ENCODE measurements around the gene DGKI. TPM values are rescaled to one million over a fixed set of nuclear protein-coding genes. Genes with fewer than 3 reads are reported as not detected.
A peak's percentile ranks its signal among the peaks of the same experiment; 100 is the strongest.

DGKI gene
- total RNA-seq, 4 donors from 2014 or later: 0.66 to 2.9 (median 1.7) TPM

GRCh38 chr7:137839903-137840779 is 6.6 kb downstream of the DGKI start:
- Histone ChIP-seq H3K9me3 (no peaks in the 10 kb centered on the region), H3K27me3 (peaks cover 0 to 23% (median 4%) of the 10 kb centered on the region in 4 donors), H3K36me3 (no peaks in the 10 kb centered on the region), H3K4me1 (peaks cover 0 to 14% (median 0%) of the 10 kb centered on the region in 4 donors), H3K4me3 (no peak overlapping the region), H3K27ac (replicated peaks in 1 of 4) (no peak overlapping the region)
- no peak for DNase-seq (ENCODE audit: extremely low spot score)
- TF ChIP-seq POLR2A (IDR thresholded peaks at IDR 0.05; ENCODE audit: low read depth) (no peak), POLR2AphosphoS5 (IDR thresholded peaks at IDR 0.05) (no peak), EP300 (IDR thresholded peaks at IDR 0.05) (no peak), CTCF (IDR thresholded peaks at IDR 0.05) (no peak)
- intact Hi-C loops (cut with DNase I): no loop called here
- WGBS: 76% methylated on average over 6 of the region's 6 CpGs

DNA sequence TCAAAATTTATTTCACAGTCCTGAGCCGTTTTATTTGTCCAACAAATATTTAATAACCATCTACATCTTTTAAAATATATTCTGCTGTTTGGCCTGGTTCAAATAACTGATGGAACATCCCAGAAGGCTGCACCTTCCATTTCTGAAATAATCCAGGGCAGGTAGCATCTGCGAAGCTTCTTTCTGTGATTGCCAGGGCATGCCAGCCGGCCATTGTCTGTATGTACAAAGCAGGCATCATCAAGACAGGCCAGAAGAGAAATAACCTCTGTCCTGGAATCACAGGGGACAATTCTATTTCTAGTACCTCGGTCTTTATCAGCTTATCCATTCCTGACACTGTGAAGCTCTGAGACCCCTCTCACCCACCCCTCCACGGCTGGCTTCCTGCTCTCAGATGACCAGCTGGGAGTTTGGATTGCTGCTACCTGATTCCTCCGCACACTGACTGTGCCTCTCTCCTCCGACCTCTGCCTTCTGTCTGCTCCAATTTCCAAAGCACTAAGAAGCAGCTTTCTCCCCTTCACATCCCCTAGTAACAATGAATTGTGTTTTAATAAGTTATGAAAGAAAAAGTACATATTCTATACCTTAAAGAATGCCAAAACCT is 8.0 kb downstream of the DGKI start:
- Histone ChIP-seq H3K27ac (replicated peaks in 1 of 4) (no peak overlapping the region), H3K9me3 (no peaks in the 10 kb centered on the region), H3K27me3 (peaks cover 0 to 9% (median 0%) of the 10 kb centered on the region in 4 donors), H3K4me1 (peaks cover 0 to 14% (median 0%) of the 10 kb centered on the region in 4 donors), H3K4me3 (no peak overlapping the region), H3K36me3 (no peaks in the 10 kb centered on the region)
- DNase-seq (ENCODE audit: extremely low spot score): no peak
- WGBS: 84% methylated on average over 7 of the region's 7 CpGs
- TF ChIP-seq POLR2AphosphoS5 (IDR thresholded peaks at IDR 0.05) (no peak), POLR2A (IDR thresholded peaks at IDR 0.05; ENCODE audit: low read depth) (no peak), CTCF (IDR thresholded peaks at IDR 0.05) (no peak), EP300 (IDR thresholded peaks at IDR 0.05) (no peak)
- intact Hi-C loops (cut with DNase I): no loop called here

- 57% methylated on average over 1 of the region's 1 CpG for WGBS
- DNase-seq (ENCODE audit: extremely low spot score): no peak
Observed at GRCh38 chr7:137836541-137836940, 10.2 kb downstream of the DGKI start.

GRCh38 chr7:137836113-137836509 is 10.7 kb downstream of the DGKI start:
- TF ChIP-seq POLR2A (IDR thresholded peaks at IDR 0.05; ENCODE audit: low read depth): no peak
- no peak overlapping the region for H3K4me3 ChIP-seq
- peak overlapping the region in 3 of 4 donors; percentile 2 to 59 (median 25) for H3K27ac ChIP-seq (replicated peaks in 1 of 4)
- no peaks in the 10 kb centered on the region for H3K36me3 ChIP-seq
- peaks cover 0 to 11% (median 7%) of the 10 kb centered on the region in 4 donors for H3K9me3 ChIP-seq
- DNase-seq (ENCODE audit: extremely low spot score): no peak
- intact Hi-C loops (cut with DNase I): no loop called here
- H3K27me3 ChIP-seq: no peaks in the 10 kb centered on the region
- H3K4me1 ChIP-seq: peaks cover 0 to 14% (median 0%) of the 10 kb centered on the region in 4 donors
- WGBS: 56% methylated on average over 3 of the region's 3 CpGs

More at GRCh38 chr7:137836541-137836940, 10.2 kb downstream of the DGKI start:
- intact Hi-C loops (cut with DNase I): no loop called here
- Histone ChIP-seq H3K27me3 (no peaks in the 10 kb centered on the region), H3K4me1 (peaks cover 0 to 14% (median 0%) of the 10 kb centered on the region in 4 donors), H3K27ac (replicated peaks in 1 of 4) (peak overlapping the region in 2 of 4 donors; percentile 2 to 59), H3K9me3 (peaks cover 0 to 11% (median 7%) of the 10 kb centered on the region in 4 donors), H3K36me3 (no peaks in the 10 kb centered on the region), H3K4me3 (no peak overlapping the region)
- TF ChIP-seq EP300 (IDR thresholded peaks at IDR 0.05) (no peak), POLR2AphosphoS5 (IDR thresholded peaks at IDR 0.05) (no peak), CTCF (IDR thresholded peaks at IDR 0.05) (no peak), POLR2A (IDR thresholded peaks at IDR 0.05; ENCODE audit: low read depth) (no peak)

GRCh38 chr7:137835486-137836112 is 11.2 kb downstream of the DGKI start:
- intact Hi-C loops (cut with DNase I): no loop called here
- peaks cover 0 to 14% (median 0%) of the 10 kb centered on the region in 4 donors for H3K4me1 ChIP-seq
- H3K27ac ChIP-seq (replicated peaks in 1 of 4): peak overlapping the region in 3 of 4 donors; percentile 2 to 59 (median 25)
- H3K9me3 ChIP-seq: peaks cover 0 to 11% (median 7%) of the 10 kb centered on the region in 4 donors
- no peaks in the 10 kb centered on the region for H3K27me3 ChIP-seq
- WGBS: 53% methylated on average over 3 of the region's 3 CpGs
- no peaks in the 10 kb centered on the region for H3K36me3 ChIP-seq
- no peak for DNase-seq (ENCODE audit: extremely low spot score)
- H3K4me3 ChIP-seq: no peak overlapping the region
- no peak for TF ChIP-seq POLR2A (IDR thresholded peaks at IDR 0.05; ENCODE audit: low read depth)
- TF ChIP-seq POLR2AphosphoS5 (IDR thresholded peaks at IDR 0.05): no peak
- no peak for TF ChIP-seq CTCF (IDR thresholded peaks at IDR 0.05)
- no peak for TF ChIP-seq EP300 (IDR thresholded peaks at IDR 0.05)
